AG09309 (cell line): ENCODE measurements around the gene METTL9.

ENCODE experiments used
- DNase-seq: peaks from one replicate; pipeline ENCODE4 v3.0.0-alpha.2; 2010; ENCODE audit warnings: low read depth
- H3K4me3 ChIP-seq: 2 replicates; pipeline ENCODE4 v1.5.1; 2011; ENCODE audit warnings: mild to moderate bottlenecking, low read depth, low read length, moderate library complexity; ENCODE audit not compliant: control insufficient read depth
- CTCF ChIP-seq: IDR thresholded peaks from 2 replicates; pipeline ENCODE4 v1.5.1; 2011; ENCODE audit warnings: mild to moderate bottlenecking, low read depth, low read length, inconsistent platforms; ENCODE audit not compliant: insufficient read depth, control insufficient read depth; ENCODE audit errors: missing control alignments

METTL9 gene

GRCh38 chr16:21608639-21609328, 9.4 kb downstream of the METTL9 start:
- no peak for TF ChIP-seq CTCF
- no peak for DNase-seq
- no peak overlapping the region for H3K4me3 ChIP-seq

GRCh38 chr16:21610006-21610544, 10.7 kb downstream of the METTL9 start:
- H3K4me3 ChIP-seq: no peak overlapping the region
- no peak for TF ChIP-seq CTCF
- DNase-seq: no peak

- DNase-seq: no peak
- no peak for TF ChIP-seq CTCF
- H3K4me3 ChIP-seq: no peak overlapping the region
Observed at GRCh38 chr16:21610766-21611165, 11.4 kb downstream of the METTL9 start.

GRCh38 chr16:21611198-21611555, 11.8 kb downstream of the METTL9 start:
- TF ChIP-seq CTCF: no peak
- no peak overlapping the region for H3K4me3 ChIP-seq
- DNase-seq: no peak

GRCh38 chr16:21611556-21612384, 12.4 kb downstream of the METTL9 start:
- no peak overlapping the region for H3K4me3 ChIP-seq
- DNase-seq: no peak
- no peak for TF ChIP-seq CTCF

- no peak overlapping the region for H3K4me3 ChIP-seq
- TF ChIP-seq CTCF: no peak
- no peak for DNase-seq
Observed at GRCh38 chr16:21613361-21613760, 14.0 kb downstream of the METTL9 start.
